ENCODE data around the gene OTOG. TPM values are rescaled to one million over a fixed set of nuclear protein-coding genes. Genes with fewer than 3 reads are reported as not detected.
A peak's percentile ranks its signal among the peaks of the same experiment; 100 is the strongest.

The OTOG gene
- total and polyA plus RNA-seq, 7 donors, result under 0.01 TPM; not detected in 5

DNA sequence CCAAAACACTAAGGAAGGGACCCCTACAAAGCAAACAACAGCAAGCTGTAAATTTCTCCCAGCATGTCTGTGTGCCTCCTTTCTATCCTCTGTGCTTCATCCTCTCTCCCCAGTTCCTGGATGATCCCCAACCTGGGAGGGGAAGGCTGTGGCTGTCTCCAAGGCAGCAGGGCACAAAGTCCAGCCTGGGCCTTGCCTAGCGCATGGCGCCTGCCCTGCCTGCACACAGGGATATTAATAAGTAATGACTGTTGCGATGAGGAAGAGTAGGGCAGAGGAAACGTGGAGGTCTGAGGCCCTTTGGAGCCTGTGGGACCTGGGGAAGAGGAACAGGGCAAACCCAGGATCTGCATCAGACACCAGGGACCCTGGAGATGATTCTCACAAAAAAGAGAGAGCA lies 4.8 kb upstream of the OTOG start:
- 18 to 68% methylated on average over 4 of the region's 4 CpGs for WGBS, 2 donors
- Histone ChIP-seq H3K9me3 (no peaks in the 10 kb centered on the region), H3K27ac (no peak overlapping the region), H3K4me3 (no peak overlapping the region), H3K4me1 (peaks cover 0 to 8% (median 2%) of the 10 kb centered on the region in 4 donors), H3K27me3 (peaks cover 0 to 40% (median 5%) of the 10 kb centered on the region in 3 donors), H3K36me3 (no peaks in the 10 kb centered on the region)
- TF ChIP-seq, protein P1, sequence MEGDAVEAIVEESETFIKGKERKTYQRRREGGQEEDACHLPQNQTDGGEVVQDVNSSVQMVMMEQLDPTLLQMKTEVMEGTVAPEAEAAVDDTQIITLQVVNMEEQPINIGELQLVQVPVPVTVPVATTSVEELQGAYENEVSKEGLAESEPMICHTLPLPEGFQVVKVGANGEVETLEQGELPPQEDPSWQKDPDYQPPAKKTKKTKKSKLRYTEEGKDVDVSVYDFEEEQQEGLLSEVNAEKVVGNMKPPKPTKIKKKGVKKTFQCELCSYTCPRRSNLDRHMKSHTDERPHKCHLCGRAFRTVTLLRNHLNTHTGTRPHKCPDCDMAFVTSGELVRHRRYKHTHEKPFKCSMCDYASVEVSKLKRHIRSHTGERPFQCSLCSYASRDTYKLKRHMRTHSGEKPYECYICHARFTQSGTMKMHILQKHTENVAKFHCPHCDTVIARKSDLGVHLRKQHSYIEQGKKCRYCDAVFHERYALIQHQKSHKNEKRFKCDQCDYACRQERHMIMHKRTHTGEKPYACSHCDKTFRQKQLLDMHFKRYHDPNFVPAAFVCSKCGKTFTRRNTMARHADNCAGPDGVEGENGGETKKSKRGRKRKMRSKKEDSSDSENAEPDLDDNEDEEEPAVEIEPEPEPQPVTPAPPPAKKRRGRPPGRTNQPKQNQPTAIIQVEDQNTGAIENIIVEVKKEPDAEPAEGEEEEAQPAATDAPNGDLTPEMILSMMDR (IDR thresholded peaks at IDR 0.05), result no peak
- no peak for TF ChIP-seq EP300 (IDR thresholded peaks at IDR 0.05)
- no peak for TF ChIP-seq POLR2AphosphoS5 (IDR thresholded peaks at IDR 0.05)
- TF ChIP-seq POLR2A (IDR thresholded peaks at IDR 0.05), result no peak
- intact Hi-C loops (cut with DNase I), result no loop called here
- no peak for DNase-seq

DNA sequence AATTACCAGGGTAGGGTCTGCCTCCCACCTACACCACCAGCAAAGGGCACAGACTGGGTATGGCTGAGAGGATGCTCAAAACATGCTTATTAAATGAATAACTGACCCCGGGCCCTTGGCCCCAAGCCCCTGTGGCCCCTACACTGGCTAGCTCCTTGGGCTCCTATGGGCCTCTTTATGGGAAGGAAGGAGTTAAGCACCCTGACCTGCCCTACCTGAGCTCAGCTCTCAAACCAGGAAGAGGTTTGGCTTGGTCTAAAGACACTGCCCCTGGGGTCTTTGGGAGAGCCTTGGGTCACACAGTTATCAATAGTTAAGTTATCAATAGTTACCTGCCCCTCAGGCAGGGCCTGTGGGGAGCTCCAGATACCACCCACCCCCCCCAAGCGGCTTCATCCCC lies 4.0 kb upstream of the OTOG start:
- WGBS, 2 donors, result 19 to 79% methylated on average over 2 of the region's 2 CpGs
- Histone ChIP-seq H3K9me3 (no peaks in the 10 kb centered on the region), H3K4me1 (peaks cover 0 to 8% (median 2%) of the 10 kb centered on the region in 4 donors), H3K4me3 (no peak overlapping the region), H3K27me3 (peaks cover 0 to 48% (median 13%) of the 10 kb centered on the region in 3 donors), H3K36me3 (no peaks in the 10 kb centered on the region), H3K27ac (peak overlapping the region in 1 of 4 donors; percentile 7)
- TF ChIP-seq POLR2AphosphoS5 (IDR thresholded peaks at IDR 0.05) (no peak), EP300 (IDR thresholded peaks at IDR 0.05) (no peak), POLR2A (IDR thresholded peaks at IDR 0.05) (no peak)
- TF ChIP-seq, protein P1 (IDR thresholded peaks at IDR 0.05), result no peak
- DNase-seq, result no peak
- intact Hi-C loops (cut with DNase I), result no loop called here

DNA sequence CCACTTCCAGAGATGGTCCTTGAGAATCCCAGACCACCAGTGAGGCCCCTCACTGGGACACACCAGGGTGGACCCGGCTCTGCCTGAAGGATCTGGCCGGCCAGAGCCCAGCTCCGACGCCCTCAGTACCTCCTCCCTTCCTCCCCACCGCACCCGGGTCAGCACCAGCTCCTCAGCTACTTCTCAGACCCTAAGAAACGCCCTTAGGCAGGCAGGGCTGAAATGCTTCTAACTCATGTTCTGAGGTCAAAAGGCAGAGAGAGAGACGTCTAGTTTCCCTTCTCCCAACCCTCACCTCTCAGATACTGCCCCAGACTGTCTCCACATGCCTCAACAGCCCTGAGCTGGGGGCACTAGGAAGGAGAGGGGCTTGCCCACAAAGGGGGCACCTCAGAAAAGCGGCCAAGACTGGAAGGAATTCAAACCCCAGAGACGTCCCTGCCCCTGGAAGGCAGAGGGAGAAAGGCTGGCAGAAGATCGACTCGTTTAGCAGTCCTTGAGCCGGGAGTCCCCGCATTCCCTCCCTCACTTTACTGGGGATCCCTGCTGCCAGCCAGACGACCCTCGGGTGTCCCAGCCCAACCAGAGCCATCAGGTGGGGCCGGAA lies 3.4 kb upstream of the OTOG start:
- Histone ChIP-seq H3K27me3 (peaks cover 0 to 53% (median 14%) of the 10 kb centered on the region in 3 donors), H3K27ac (peak overlapping the region in 1 of 4 donors; percentile 7), H3K4me1 (peaks cover 0 to 8% (median 2%) of the 10 kb centered on the region in 4 donors), H3K36me3 (no peaks in the 10 kb centered on the region), H3K4me3 (peak overlapping the region in 3 of 4 donors; percentile 12 to 25 (median 21)), H3K9me3 (no peaks in the 10 kb centered on the region)
- no peak for DNase-seq
- intact Hi-C loops (cut with DNase I), result no loop called here
- TF ChIP-seq POLR2AphosphoS5 (IDR thresholded peaks at IDR 0.05) (no peak), POLR2A (IDR thresholded peaks at IDR 0.05) (no peak), EP300 (IDR thresholded peaks at IDR 0.05) (no peak)
- TF ChIP-seq, protein P1 (IDR thresholded peaks at IDR 0.05), result no peak
- WGBS, 2 donors, result 6 to 34% methylated on average over 17 of the region's 17 CpGs

DNA sequence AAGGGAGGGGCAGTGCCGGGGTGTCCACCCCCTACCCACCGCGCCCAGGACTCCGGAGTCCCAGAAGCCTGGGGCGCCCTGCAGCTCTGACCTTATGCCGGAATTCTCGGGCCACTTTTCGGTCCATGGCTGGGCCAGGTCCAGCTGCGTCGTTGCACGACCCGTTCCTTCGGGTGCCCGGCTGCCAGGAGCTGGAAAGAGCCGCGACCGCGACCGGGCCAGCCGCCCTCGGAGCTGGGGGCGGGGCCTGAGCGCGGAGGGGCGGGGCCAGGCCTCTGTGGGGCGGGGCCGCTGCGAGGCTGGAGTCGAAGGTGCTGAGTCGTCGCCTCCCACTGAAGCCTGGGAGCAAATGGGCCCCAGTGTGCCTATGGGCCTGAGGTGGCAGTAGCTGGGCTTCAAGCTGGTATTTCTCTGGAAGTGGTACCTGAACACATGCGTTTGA lies 2.9 kb upstream of the OTOG start, which contains the start of gene USH1C:
TSS of gene USH1C (minus strand) at position 236 of the 442 bp plus-strand sequence. CDS start at position 127, 109 bp downstream.
- peak within 1 kb of the TSS in 1 of 4 donors; percentile 7 for H3K27ac ChIP-seq
- H3K27me3 ChIP-seq, result peaks cover 0 to 58% (median 14%) of the 10 kb centered on the region in 3 donors
- intact Hi-C loops (cut with DNase I), result no loop called here
- H3K36me3 ChIP-seq, result no peaks in the 10 kb centered on the region
- no peak for DNase-seq
- 2 to 8% methylated on average over 32 of the region's 32 CpGs for WGBS, 2 donors
- TF ChIP-seq POLR2A (IDR thresholded peaks at IDR 0.05) (peak in 1 of 2 donors; percentile 30), POLR2AphosphoS5 (IDR thresholded peaks at IDR 0.05) (no peak), EP300 (IDR thresholded peaks at IDR 0.05) (no peak)
- TF ChIP-seq, protein P1 (IDR thresholded peaks at IDR 0.05), result no peak
- H3K9me3 ChIP-seq, result no peaks in the 10 kb centered on the region
- H3K4me1 ChIP-seq, result peaks cover 0 to 8% (median 2%) of the 10 kb centered on the region in 4 donors
- H3K4me3 ChIP-seq, result peak within 1 kb of the TSS in 3 of 4 donors; percentile 12 to 25 (median 21)
